Inflammatory macrophage treated with lipopolysaccharide for 1 hour (primary cell): Measurements from ENCODE around the gene TMEM87A.

Experiments used
- DNase-seq, 2 donors: peaks; one replicate each; pipeline ENCODE4 v3.0.0-alpha.2; 2020 to 2022

TMEM87A gene

DNA sequence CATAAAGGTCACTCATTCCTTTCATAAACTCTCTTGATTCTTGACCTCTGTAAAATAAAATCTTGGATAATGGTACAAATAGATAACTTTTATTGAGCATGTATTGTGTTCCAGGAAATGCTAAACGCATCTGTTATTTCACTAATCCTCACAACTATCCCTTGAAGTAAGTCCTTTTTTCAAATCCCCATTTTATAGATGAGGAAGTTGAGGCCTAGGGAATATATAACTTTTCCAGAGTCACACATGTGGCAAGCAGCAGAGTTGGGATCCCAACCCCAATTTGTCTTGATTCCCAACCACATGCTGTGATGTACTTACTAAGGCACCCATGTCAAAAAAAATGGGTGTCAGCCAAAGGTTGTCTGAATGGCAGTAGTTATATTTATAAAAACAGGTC lies 71.4 kb downstream of the TMEM87A start:
- DNase-seq = no peak

DNA sequence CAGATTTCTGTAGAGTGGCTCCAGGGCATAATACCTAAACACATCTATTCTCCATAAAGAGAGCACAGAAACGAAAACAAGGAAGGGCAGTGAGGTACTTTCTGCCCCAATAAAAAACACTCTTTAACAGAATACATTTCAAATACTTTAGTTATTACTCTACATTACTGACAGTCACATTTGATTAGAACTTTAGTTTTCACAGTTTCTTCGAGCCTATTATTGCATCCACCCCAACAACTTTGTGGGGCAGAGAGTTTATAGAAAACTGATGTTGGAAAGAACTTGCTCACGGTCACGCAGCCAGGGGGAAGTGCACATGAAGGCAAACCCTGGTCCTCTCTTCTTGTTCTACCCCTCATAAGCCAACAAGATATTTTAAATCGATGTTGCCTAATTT lies 74.1 kb downstream of the TMEM87A start:
- DNase-seq = no peak

DNA sequence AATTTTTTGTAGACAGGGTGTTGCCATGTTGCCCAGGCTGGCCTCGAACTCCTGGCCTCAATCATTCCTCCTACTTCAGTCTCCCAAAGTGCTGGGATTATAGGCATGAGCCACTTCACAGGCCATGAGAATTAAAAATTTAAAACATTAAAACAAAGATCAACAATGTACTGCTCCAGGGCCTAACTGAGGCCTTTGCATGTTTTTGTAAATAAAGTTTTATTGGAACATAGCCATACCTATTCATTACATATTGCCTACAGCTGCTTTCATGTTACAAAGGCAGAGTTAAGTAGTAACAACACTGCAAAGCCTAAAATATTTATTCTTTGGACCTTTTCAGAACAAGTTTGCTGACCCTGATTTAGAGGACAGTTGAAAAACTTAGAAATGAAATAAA lies 74.7 kb downstream of the TMEM87A start:
- no peak for DNase-seq

DNA sequence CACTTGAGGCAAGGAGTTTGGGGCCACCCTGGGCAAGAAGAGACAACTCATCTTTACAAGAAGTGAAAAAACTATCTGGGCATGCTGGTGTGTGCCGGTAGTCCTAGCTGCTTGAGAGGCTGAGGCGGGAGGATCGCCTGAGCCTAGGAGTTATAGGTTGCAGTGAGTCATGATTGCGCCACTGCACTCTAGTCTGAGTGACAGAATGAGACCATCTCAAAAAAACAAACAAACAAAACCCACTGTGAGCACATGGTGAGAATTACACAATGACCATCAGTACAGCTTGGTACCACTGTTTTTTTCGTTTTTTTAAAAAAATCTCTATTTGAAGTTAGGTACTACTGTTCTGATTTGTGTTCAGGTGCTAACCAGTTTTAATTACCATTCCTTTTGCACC lies 78.7 kb downstream of the TMEM87A start:
- peak; percentile 42 to 45 for DNase-seq

DNA sequence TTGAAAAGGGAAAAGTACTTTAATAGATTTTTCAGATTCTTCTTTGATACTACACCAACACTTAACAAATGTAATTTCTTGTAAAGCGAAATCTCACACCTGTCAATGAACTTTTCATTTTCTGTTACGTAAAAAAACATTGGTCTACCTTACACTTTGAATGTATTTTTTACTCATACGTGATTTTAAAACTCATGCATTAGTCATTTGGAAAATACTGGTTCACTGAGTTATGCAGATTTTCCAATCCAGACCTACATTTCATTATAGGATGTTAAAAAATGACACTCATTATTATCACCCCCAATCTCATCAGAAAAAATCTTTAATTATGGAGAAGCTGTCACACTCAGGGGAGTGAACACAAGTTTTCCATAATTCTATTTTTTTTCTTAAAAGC lies 79.8 kb downstream of the TMEM87A start:
- DNase-seq = no peak

DNA sequence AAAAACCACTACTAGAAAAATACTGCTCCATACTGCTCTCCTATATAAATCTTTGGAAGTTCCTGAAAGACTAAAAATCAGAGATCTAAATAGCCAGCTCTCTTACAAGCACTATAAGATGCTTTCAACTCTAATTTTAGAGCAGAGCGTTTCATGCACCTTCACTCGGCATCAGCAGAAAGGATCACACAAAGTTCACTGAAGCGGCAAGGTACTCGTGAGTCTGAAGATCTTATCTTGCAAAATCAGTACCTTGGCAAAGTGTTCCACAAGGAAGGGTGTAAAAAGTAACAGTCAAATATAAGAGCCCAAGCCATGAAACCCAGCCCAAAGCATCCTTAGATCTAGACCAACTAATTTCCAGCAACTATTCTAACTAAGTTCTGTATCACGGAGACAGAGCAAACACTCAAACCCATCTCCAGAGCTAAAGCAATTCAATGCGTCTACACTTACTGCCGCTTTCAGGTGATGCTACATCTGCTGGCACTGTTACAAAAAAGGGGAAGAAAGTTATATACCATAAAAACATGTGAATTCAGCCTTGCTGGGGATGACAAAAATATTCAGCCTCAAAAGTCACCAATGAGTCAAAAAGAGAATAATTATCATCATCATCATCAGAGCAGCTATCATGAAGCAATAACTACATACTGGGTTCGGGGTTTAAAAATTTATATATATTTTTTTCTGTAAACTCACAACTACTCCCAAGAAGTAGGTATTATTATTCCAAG lies 81.5 kb downstream of the TMEM87A start:
- DNase-seq = no peak

DNA sequence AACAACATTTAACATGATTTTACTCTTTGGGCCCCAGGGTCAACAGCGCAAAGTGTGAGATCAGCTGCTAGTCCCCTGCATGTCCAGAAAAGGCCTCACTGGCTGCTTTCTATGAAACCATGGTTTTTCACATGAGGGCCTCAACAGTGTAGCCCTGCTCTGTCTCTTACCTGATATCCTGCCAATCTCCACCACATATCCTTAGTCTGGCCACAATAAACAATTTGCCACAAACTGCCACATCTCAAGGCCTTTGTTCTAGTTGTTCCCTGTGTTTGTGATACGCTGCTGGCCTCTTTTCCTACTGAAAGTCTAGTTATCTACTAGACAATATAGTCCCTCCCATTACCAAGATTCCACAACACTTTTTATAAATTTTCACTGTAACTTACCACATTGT lies 82.9 kb downstream of the TMEM87A start:
- DNase-seq = no peak

DNA sequence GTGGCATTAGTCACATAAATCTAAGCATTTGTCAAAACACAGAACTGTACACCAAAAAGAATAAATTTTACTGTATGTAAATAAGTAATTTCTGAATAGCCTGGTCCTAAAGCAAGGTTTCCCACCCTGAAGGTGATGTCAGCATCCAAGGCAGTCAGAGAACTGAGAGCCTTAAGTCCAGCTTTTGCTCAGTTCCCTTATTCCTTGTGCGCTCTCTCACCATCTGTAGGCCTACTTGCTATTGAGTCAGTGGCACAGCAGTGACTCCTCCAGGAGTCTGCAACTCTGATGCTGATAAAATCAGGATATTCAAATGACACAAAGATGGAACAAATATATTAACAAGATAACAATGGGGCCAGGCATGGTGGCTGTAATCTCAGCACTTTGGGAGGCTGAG lies 87.4 kb downstream of the TMEM87A start:
- peak; percentile 31 to 54 for DNase-seq

DNA sequence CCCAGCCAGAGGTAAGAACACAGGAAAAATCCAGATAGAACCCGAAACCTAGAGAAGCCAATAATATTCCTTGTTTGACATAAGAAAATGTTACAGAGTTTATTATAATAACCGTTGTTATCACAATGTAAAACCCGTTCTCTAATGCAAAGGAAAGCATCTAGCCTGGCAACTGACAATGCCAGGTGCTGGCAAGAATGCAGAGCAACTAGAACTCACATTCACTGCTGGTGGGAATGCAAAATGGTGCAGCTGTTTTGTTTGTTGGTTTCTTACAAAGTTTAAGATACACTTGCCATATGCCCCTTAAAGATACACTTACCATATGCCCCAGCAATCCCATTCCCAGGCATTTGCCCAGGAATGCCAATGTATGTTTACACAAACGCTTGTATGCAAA lies 88.5 kb downstream of the TMEM87A start:
- DNase-seq = no peak

DNA sequence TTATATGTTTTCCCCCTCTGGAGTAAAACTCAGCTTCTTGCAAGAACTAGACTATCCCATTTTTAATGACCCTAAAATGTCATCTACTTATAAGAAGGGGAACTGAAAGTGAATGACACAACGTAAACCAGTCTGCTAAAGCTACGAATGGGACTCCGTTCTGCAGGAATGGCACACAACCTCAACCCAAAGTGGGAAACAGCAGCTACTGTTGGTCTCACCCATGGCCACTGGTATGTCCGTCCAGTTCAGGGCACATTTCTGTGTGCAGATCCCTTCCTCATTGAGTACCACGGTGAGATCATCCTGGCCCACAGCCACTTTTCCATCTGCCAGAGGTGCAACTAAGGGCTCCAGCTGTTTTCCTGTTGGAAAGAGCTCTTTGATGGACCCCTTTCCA lies 88.9 kb downstream of the TMEM87A start:
- DNase-seq = peak; percentile 75 to 80

DNA sequence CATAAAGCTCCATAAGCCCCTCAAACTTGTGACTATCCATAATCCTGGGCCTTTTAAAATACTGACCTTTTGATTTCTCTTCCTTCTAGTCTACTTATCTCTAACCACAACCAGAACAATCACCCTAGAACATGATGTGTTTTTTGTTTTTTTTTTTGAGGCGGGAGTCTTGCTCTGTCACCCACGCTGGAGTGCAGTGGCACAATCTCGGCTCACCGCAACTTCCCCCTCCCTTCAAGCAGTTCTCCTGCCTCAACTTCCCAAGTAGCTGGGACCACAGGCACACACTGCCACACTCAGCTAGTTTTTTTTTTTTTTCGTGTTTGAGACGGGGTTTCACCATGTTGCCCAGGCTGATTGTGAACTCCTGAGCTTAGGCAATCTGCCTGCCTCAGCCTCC lies 90.3 kb downstream of the TMEM87A start:
- DNase-seq = peak; percentile 65 to 73

DNA sequence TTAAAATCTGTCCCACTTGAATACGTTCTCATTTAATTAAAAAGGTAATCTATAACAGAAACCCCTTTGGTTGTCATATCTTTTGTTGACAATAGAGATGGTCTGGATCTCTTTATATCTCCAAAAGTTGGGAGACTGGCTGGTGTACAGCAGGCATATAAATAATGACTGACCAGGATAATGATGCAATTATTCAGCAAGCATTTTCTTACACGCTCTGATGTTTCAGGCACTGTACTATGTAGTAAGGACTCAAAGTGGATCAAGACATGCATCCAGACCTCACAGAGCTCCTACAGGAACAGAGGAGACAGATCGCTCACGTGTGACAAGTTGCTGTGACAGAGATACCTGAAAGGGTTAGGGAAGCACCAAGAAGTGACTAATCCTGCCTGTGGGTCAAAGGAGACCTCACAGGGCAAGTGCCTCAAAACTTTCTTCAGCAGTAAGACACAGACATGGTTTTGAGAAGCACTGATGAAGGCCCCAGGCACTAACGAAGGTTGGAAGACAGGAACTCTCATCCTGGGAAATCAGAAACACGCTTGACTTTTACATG lies 90.8 kb downstream of the TMEM87A start:
- peak; percentile 13 to 15 for DNase-seq

DNA sequence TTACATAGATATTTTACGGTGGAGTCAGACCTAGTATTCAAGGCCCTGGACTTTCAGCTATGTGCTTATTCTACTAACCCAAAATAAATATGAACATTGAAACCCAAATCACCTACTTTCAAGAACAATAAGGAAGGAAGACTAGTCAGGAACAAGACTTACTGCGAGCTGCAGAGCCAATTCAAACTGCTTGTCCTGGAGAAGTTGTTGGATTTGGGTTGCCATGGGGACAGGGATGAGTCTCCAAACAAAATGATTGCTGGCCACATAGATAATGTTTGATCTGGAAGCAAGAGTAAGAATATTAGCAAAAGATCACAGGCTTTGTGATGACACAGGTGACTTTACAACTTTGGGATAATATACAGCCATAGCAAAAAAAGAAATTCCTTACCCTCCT lies 95.2 kb downstream of the TMEM87A start:
- no peak for DNase-seq

DNA sequence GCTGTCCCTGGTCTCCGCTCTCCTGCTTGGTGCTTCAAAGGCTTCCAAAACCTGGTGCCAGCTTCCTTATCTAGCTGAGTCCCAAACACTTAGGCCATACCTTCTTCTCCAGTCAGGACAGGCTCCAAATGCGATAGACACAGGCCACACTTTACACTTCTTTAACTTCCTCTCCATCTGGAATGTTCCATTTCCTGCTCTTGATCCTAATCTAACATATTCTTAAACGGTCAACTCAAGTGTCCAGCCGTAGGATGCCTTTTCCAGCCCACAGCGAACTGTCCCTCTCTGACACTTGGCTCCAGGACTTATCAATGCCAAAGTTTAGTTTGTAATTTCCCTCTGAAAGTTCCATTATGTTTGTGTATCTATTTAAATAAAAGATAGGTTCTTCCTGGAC lies 97.6 kb downstream of the TMEM87A start:
- no peak for DNase-seq

DNA sequence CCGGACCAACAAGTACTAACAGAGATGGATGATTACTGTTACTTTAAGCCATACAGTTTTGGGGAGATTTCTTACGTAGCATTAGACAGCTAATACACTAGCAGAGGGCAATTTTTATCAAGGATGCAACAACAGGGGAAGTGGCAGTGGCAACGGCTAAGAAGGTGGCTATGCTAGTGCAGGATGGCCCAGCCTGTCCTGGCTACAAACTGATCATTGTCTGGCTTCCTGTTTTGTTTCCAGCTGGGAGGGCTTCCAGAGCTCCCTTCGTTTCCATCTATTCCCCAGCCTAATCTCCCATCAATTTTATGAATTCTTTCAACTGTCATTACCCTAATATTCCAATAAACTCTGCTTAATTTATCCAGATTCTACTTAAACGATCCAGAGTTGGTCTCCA lies 100.8 kb downstream of the TMEM87A start:
- DNase-seq = no peak

DNA sequence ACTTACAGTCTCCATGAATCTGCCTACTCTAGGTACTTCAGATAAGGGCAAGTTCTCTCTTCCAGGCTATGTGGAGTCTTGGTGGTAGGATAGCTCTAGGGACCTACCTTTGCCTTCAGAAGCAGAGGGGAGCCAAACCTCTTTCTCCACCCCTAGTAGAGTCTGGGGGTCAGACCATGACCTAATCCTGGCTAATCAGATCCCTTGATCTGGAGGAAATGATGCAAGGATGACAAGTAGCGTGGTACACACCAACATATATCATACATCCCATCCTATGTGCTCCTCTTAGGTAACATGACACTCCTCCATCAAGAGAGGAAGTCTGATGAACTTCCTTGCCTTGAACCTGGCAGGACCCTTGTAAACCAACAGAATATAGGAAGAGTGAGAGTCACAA lies 101.4 kb downstream of the TMEM87A start:
- DNase-seq = no peak

DNA sequence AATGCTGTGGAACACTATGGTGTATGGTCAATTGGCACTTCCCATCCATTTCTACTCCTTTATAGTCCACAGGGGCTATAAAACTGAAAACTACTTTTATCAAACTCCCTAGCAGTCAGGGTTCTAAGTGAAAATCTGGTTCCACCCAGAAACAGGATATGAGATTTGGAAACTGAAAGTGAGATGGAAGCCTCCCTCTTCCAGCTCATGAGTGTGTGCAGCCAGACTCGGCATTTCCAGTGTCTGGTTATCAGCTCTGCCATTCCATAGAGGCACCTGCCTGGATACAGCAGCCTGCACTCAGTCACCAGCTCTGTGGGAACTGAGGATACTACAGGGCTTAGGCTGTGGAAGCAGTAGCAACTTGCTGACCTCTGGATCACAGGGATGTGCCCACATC lies 102.1 kb downstream of the TMEM87A start:
- peak; percentile 26 to 75 for DNase-seq

DNA sequence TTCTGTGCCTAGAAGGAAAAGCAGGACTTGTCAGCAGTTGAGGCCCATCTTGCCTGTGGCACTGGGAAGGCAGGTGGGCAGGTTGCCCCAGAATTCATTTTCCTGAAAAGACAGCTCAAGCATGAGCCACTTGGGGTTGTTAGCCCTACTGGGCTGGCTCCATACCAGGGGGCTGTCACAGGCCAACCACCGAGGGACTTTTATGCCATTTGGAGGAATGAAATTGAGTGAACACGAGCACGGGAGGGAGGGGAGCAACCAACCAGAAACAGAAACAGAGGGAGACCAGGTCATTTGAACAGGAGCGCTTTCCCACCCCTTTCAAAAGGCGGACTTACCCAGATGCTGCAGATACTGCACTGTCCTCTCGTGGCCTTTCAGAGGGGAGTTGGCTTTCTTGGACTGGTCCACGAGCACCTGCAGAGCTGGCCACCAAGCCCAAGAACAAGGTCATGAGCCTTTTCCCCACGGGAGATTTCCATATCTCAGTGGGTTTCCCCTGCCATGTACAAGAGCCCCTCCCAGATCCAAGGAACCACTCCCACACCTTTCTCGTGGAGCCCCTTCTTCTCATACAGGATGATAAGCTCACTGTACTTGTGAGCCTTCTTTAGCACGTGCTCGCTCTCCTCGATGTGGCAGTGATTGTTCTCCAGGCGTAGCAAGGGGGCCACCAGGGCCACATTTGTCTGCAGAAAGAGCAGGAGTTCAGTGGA lies 106.8 kb downstream of the TMEM87A start:
- no peak for DNase-seq

DNA sequence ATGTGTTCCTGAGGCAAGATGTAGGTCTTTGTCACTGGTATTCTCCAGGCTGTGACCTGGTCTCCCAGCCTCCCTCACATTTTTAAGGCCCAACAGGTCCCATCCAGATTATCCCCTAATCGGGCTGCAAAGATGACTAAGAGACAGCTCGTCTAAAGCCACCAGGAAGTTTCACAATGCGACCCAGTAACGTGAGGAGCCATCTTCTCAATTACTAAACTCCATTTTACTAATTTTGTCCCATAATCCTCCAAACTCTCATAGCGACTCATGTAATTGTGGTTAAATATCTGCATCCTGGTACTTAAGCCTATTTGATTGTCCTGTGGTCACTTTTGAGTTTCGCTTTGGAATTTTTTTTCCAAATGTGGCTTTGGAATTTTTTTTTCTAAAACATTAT lies 108.1 kb downstream of the TMEM87A start:
- peak; percentile 51 to 55 for DNase-seq

DNA sequence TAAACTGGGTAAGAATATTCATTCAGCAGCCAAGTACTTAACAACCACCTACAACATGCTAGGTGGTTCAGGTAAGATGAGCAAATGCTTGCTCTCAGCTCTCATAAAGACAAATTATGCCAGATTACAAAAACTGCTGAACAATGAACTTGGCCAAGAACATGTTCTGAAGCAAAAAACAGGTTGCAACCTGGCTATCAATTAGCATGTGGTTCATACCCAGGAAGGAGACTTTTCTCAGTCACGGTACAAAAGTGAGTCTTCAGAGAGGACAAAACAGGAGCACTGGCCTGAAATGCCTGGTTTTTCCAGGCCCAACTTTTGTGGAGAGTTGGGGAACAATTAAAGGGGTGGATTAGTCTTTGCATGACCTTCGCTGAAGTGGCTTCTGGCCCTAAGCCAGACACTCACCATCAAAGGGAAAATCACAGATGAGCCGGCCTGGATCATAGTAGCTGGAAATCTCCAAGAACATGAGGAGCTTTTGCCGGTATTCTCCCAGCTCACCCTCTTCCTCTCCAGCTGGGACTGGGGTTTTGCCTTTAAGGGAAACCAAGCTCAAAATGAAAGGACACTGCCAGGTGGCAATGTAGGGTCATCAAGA lies 109.2 kb downstream of the TMEM87A start:
- no peak for DNase-seq

DNA sequence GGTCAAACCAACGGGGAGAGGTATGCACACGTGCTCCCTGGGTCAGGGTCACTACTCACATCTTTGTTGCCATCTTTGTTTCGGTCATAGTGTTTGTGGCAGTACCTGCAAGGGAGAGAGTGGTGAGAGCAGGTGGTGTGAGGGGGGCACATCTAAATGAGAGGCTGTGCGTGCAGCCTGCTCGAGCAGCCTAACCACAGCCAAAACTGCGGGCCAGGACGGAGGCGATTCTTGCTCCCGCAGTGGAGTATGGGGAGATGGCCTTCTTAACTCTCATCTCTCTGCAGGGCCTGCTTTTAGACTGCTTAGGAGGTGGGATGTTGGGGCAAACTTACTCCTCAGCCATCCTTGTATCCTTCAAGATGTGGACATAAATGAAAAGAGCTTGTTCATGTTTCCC lies 109.9 kb downstream of the TMEM87A start:
- DNase-seq = no peak
